GM18519 (cell line): Measurements from ENCODE around the gene HEATR5A.
"Not testable (repeated sequence)": the region's sequence is repeated elsewhere in the genome, so short reads cannot be mapped to it uniquely, and the experiment has no call there.

Source experiments
- ATAC-seq: cut with Tn5 transposase; IDR thresholded peaks from one replicate; pipeline ENCODE4 v1.9.1; 2021; ENCODE audit warnings: mild to moderate bottlenecking, moderate library complexity; ENCODE audit not compliant: unreplicated experiment, low FRiP score

The HEATR5A gene

GRCh38 chr14:31337331-31337730 lies 83.0 kb downstream of the HEATR5A start:
- no peak for ATAC-seq

DNA sequence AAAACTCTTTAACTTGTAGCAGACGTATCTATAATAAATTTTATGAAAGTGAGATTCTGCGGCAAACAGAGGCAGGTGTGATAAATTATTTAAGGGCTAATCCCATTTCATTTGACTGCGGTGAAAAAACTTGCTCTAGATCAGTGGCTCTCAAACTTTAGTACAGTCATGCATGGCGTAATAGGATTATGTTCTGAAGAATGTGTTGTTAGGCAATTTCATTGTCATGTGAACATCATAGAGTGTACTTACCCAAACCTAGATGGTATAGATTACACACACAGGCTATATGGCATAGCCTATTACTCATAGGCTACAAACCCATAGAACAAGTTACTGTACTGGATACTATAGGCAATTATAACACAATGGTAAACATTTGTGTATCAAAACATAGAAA lies 83.7 kb downstream of the HEATR5A start:
- no peak for ATAC-seq

DNA sequence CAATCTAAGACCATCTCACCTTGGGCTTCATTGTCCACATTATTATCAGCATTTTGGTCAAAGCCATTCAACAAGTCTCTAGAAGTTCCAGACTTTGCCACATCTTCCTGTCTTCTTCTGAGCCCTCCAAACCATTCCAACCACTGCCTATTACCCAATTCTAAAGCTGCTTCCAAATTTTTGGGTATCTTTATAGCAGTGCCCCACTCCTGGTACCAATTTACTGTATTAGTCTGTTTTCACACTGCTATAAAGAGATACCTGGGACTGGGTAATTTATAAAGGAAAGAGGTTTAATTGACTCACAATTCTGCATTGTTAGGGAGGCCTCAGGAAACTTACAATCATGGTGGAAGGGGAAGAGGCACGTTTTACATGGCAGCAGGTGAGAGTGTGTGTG lies 89.0 kb downstream of the HEATR5A start:
- ATAC-seq: not testable (repeated sequence)

GRCh38 chr14:31329876-31330521 lies 90.4 kb downstream of the HEATR5A start:
- ATAC-seq: not testable (repeated sequence)

- ATAC-seq: no peak
These were observed 94.2 kb downstream of the HEATR5A start for GRCh38 chr14:31326111-31326510.

DNA sequence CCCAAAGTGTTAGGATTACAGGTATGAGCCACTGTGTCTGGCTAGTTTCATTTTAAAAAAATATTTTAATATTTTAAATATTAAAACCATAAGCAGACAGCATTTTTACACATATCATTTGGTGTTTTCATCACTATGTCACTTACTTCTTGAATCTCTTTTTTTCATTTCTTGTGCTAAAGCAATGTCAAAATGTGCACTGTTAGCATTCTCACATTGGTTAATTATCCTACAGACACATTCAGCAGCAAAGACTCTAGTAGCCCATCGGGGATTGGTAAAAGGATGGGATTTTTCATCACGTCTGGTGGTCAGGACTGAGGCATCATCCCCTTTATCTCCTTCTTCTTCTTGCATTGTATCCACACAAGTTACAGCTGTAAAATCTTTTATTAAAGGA lies 96.9 kb downstream of the HEATR5A start:
- ATAC-seq: no peak

GRCh38 chr14:31320922-31321766 lies 99.2 kb downstream of the HEATR5A start:
- no peak for ATAC-seq

DNA sequence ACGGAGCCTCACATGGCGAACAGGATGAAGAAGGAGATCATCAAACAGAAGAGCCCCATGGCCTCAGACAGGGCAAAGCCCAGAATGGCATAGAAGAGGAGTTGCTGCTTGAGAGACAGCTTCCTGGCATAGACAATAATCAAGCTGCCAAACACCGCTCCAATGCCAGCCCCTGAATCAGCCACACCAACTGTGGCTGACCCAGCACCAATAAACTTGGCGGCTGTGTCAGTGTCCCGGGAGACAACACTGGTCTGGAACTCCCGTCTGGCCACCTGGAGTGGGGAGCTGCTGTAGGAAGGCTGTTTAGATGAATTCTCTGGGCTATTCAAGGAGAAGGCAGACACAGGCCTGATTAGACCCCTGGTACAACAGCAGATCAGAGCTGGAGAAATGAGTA lies 100.1 kb downstream of the HEATR5A start:
- no peak for ATAC-seq

GRCh38 chr14:31319701-31320100 lies 100.6 kb downstream of the HEATR5A start:
- ATAC-seq: no peak

GRCh38 chr14:31312934-31313333 lies 107.4 kb downstream of the HEATR5A start:
- no peak for ATAC-seq

GRCh38 chr14:31312370-31312769 lies 108.0 kb downstream of the HEATR5A start:
- not testable (repeated sequence) for ATAC-seq

DNA sequence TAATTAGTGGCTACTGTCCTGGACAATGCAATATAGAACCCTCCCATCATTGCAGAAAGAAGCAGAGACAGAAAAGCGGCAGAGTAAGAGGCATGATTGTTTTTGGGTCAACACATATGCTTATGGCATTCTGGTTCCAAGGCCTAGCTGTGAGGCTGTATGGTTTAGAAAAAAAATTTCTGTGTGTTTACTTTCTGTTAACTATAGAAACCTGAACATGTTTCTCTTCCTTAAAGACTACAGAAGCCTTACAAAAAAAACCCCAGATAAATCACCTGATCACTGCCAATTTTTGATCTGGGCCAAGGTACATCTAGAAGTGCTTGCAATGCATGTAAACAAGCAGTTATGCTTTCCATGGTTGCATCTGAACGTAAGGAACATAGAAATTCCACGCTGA lies 112.7 kb downstream of the HEATR5A start:
- no peak for ATAC-seq

- ATAC-seq: no peak
These were observed 113.2 kb downstream of the HEATR5A start for GRCh38 chr14:31307198-31307597.

- ATAC-seq: no peak
These were observed 116.7 kb downstream of the HEATR5A start for GRCh38 chr14:31303654-31304053.

GRCh38 chr14:31300883-31301282 lies 119.5 kb downstream of the HEATR5A start:
- ATAC-seq: no peak

- no peak for ATAC-seq
These were observed 120.1 kb downstream of the HEATR5A start for GRCh38 chr14:31300296-31300695.

DNA sequence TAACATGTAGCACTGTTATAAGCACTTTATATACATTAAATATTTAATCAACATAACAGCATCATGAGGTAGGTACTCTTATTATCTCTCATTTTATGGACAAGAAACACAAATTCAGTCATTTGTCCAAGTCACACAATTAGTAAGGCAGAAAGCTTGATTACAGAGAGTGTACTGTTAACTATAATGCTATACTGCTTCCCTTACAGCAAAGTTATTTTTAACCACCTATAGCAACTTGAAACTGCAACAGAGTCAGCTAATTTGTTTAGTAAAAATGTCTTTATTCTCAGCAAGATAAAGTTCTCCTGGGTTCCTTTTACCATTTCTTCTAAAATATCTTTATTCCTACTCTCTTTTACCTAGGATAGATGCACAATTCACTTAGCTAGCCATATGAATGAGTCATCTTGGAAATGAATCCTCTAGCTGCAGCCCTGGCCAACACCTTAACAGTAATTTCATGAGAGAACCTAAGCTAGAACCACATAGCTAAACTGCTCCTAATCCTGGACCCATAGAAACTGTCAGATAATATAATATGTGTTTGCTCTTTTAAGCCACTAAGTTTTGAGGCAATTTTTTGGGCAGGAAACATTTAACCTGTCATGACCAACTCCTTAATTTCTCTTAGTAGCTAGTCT lies 122.5 kb downstream of the HEATR5A start:
- peak; percentile 56 for ATAC-seq

GRCh38 chr14:31297112-31297511 lies 123.2 kb downstream of the HEATR5A start:
- no peak for ATAC-seq

DNA sequence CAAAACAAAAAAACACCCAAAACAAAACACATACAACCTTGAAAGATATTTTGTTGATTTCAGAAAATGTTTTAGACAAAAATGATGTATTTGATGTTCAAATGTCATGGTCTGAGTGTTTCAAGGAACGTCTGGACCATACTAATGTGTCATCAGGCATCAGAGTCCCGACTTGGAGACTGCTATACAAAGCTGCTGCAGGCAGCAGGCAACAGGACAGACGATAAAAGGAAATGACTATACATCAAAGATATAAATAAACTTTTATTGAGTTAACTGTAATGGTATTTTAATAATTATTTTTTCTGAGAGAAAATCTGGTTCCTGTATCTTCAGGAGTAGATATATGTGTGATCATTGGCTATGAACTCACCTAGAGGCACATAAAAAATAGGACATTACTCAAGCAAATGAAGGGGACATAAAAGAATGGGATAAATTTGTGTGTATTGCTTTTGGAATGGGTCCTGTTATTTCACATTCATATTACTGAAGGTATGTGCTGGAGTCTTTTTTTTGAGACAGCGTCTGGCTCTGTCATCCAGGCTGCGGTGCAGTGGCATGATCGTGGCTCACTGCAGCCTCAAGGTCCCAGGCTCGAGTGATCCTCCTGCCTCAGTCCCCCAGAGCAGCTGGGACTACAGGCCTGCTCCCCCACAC lies 125.5 kb downstream of the HEATR5A start:
- no peak for ATAC-seq

GRCh38 chr14:31292937-31293616 lies 127.3 kb downstream of the HEATR5A start:
- ATAC-seq: no peak
